Panc1 (cell line): ENCODE results near the gene CCDC178. TPM values are rescaled to one million over a fixed set of nuclear protein-coding genes. Genes with fewer than 3 reads are reported as not detected.

Source experiments
- ATAC-seq: fragments of 200-7000 bp; cut with Tn5 transposase; 2 replicates; pipeline ENCODE4 v1.9.1; 2020; ENCODE audit warnings: mild to moderate bottlenecking, moderate library complexity
- BruUV-seq: library from RNA; stranded (reverse); fragments of 400-500 nt; replicated peaks from 2 replicates; lab custom pipeline; 2021; lab: Mats Ljungman, UMichigan
- CTCF ChIA-PET: fragments of 300-600 bp; sonication (Branson Sonifier 250); formaldehyde crosslinking; loops from one replicate; lab custom pipeline; 2022; ENCODE audit warnings: antibody characterized with exemption; lab: Charles Lee
- POLR2A ChIA-PET: fragments of 300-600 bp; sonication (Branson Sonifier 250); formaldehyde crosslinking; loops from one replicate; lab custom pipeline; 2022; ENCODE audit warnings: antibody characterized with exemption; lab: Charles Lee
- DNase-seq: peaks from one replicate; pipeline ENCODE4 v3.0.0-alpha.2; 2010; ENCODE audit warnings: low read depth, low spot score
- H3K27ac ChIP-seq: 2 replicates; pipeline ENCODE4 v1.5.1; 2011; ENCODE audit warnings: mild to moderate bottlenecking, low read length, inconsistent platforms
- H3K27me3 ChIP-seq: fragments of 200-500 bp; sonication (Bioruptor generic); 2 replicates; pipeline ENCODE4 v1.6.0; 2014; ENCODE audit warnings: low read length, inconsistent platforms; ENCODE audit not compliant: control insufficient read depth, insufficient read depth
- H3K36me3 ChIP-seq: fragments of 200-500 bp; sonication (Bioruptor generic); 2 replicates; pipeline ENCODE4 v1.5.1; 2014; ENCODE audit warnings: inconsistent platforms, mild to moderate bottlenecking, low read length, moderate library complexity; ENCODE audit not compliant: control insufficient read depth, insufficient read depth
- H3K4me1 ChIP-seq: 2 replicates; pipeline ENCODE4 v1.5.1; 2011; ENCODE audit warnings: inconsistent platforms, mild to moderate bottlenecking, low read length, moderate library complexity; ENCODE audit not compliant: control insufficient read depth, insufficient read depth
- H3K4me3 ChIP-seq, 2 experiments: 2 replicates each; pipeline ENCODE4 v1.5.1; 2011 to 2012; ENCODE audit warnings: low read depth in 2 of 2, low read length in 2 of 2, mild to moderate bottlenecking in 2 of 2, inconsistent platforms in 1 of 2, moderate library complexity in 1 of 2
- H3K9me3 ChIP-seq: fragments of 200-500 bp; sonication (Bioruptor generic); 2 replicates; pipeline ENCODE4 v1.5.1; 2014; ENCODE audit warnings: low read depth, mild to moderate bottlenecking, inconsistent platforms, low read length, moderate library complexity; ENCODE audit not compliant: control insufficient read depth, insufficient read depth
- POLR2AphosphoS5 ChIP-seq: IDR thresholded peaks from 2 replicates; pipeline ENCODE4 v1.6.1; 2012; ENCODE audit warnings: mild to moderate bottlenecking, low read depth, low read length, moderate library complexity
- SIN3A ChIP-seq: IDR thresholded peaks from 2 replicates; pipeline ENCODE4 v1.6.1; 2012; ENCODE audit warnings: low read depth, mild to moderate bottlenecking, low read length, moderate library complexity, borderline replicate concordance; ENCODE audit not compliant: insufficient read depth
- TCF7L2 ChIP-seq: IDR thresholded peaks from 2 replicates; pipeline ENCODE4 v1.6.1; 2011; ENCODE audit warnings: mild to moderate bottlenecking, low read depth, low read length, inconsistent platforms
- in situ Hi-C: cut with HindIII; loops from 2 replicates; pipeline ENCODE4 v1.10.0; 2016; ENCODE audit warnings: low sequenced_read_pairs, low pct_unique_long_range_greater_than_20kb
- intact Hi-C: fragments of 100-400 bp; cut with micrococcal nuclease; formaldehyde crosslinking; loops from one replicate; pipeline ENCODE4 v1.10.0; 2022; ENCODE audit not compliant: unreplicated experiment
- total RNA-seq: library from RNA; stranded (reverse); gene quantifications from one replicate; pipeline ENCODE4 v1.2.1, GENCODE V29; 2021; ENCODE audit not compliant: unreplicated experiment
- TF ChIP-seq, protein P1 (sequence below), 2 experiments: IDR thresholded peaks; 2 replicates each; pipeline ENCODE4 v1.6.1; 2011 to 2012; ENCODE audit warnings: low read depth in 2 of 2, control low read depth in 1 of 2, low read length in 1 of 2, mild to moderate bottlenecking in 1 of 2, moderate library complexity in 1 of 2; ENCODE audit not compliant: insufficient read depth in 1 of 2
- TF ChIP-seq, protein P2 (sequence below): fragments of 450-650 bp; IDR thresholded peaks from 2 replicates; pipeline ENCODE4 v1.5.1; 2017; ENCODE audit warnings: mild to moderate bottlenecking

The CCDC178 gene
- total RNA-seq, 1 experiment from 2014 or later: not detected

DNA sequence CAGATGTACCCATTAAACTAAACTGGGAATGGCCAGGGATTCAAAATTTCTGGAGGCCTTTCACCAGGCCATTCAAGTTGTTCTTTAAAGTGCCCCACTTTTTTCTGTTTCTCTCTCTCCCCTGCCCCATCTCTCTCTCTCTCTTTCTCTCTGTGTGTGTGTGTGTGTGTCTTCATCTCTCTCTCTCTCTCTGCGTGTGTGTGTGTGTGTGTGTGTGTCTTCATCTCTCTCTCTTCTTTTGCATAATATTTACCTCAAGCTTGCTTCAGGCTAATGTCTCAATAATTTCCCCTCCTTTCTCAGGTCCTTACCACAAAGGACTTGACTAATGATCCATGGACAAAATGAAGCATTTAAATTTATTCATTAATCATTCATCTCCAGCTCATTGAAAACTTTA lies 503.5 kb downstream of the CCDC178 start:
- BruUV-seq: no TSS peak
- TF ChIP-seq, protein P1, sequence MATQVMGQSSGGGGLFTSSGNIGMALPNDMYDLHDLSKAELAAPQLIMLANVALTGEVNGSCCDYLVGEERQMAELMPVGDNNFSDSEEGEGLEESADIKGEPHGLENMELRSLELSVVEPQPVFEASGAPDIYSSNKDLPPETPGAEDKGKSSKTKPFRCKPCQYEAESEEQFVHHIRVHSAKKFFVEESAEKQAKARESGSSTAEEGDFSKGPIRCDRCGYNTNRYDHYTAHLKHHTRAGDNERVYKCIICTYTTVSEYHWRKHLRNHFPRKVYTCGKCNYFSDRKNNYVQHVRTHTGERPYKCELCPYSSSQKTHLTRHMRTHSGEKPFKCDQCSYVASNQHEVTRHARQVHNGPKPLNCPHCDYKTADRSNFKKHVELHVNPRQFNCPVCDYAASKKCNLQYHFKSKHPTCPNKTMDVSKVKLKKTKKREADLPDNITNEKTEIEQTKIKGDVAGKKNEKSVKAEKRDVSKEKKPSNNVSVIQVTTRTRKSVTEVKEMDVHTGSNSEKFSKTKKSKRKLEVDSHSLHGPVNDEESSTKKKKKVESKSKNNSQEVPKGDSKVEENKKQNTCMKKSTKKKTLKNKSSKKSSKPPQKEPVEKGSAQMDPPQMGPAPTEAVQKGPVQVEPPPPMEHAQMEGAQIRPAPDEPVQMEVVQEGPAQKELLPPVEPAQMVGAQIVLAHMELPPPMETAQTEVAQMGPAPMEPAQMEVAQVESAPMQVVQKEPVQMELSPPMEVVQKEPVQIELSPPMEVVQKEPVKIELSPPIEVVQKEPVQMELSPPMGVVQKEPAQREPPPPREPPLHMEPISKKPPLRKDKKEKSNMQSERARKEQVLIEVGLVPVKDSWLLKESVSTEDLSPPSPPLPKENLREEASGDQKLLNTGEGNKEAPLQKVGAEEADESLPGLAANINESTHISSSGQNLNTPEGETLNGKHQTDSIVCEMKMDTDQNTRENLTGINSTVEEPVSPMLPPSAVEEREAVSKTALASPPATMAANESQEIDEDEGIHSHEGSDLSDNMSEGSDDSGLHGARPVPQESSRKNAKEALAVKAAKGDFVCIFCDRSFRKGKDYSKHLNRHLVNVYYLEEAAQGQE (IDR thresholded peaks at IDR 0.05; ENCODE audit: insufficient read depth in 1 of 2, low read depth in 2 of 2, low read length in 1 of 2): no peak
- TF ChIP-seq TCF7L2 (no peak), SIN3A (no peak), POLR2AphosphoS5 (no peak)
- TF ChIP-seq, protein P2, sequence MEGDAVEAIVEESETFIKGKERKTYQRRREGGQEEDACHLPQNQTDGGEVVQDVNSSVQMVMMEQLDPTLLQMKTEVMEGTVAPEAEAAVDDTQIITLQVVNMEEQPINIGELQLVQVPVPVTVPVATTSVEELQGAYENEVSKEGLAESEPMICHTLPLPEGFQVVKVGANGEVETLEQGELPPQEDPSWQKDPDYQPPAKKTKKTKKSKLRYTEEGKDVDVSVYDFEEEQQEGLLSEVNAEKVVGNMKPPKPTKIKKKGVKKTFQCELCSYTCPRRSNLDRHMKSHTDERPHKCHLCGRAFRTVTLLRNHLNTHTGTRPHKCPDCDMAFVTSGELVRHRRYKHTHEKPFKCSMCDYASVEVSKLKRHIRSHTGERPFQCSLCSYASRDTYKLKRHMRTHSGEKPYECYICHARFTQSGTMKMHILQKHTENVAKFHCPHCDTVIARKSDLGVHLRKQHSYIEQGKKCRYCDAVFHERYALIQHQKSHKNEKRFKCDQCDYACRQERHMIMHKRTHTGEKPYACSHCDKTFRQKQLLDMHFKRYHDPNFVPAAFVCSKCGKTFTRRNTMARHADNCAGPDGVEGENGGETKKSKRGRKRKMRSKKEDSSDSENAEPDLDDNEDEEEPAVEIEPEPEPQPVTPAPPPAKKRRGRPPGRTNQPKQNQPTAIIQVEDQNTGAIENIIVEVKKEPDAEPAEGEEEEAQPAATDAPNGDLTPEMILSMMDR: no peak
- no peak overlapping the region for H3K27ac ChIP-seq
- ATAC-seq (no peak), DNase-seq (no peak)
- ChIA-PET POLR2A (no interaction called here), CTCF (no interaction called here)
- no peaks in the 10 kb centered on the region for H3K36me3 ChIP-seq
- H3K9me3 ChIP-seq: no peaks in the 10 kb centered on the region
- in situ Hi-C loops (no loop called here), intact Hi-C loops (no loop called here)
- H3K4me1 ChIP-seq: no peaks in the 10 kb centered on the region
- no peak overlapping the region for H3K4me3 ChIP-seq
- H3K27me3 ChIP-seq: no peaks in the 10 kb centered on the region

DNA sequence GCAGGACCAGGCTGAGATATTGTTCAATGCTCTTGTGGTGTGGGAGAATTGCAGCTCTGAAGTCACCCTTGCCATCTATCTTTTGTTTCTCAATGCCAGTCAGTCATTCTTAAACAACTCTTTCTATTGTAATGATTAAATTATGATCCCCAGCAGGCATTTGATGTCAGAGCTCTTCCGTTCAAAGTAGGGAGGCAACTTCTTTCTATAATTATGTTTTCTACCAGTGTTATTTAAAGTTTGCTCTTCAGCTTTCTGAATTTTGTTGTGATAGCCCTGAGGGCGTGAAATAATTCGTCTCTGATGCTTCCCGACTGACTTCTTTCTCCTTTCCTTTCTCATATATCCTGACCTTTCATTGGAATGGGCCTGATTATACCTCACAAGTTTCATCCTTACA lies 506.3 kb downstream of the CCDC178 start:
- H3K27ac ChIP-seq: no peak overlapping the region
- in situ Hi-C loops: no loop called here
- H3K4me3 ChIP-seq: no peak overlapping the region
- H3K9me3 ChIP-seq: no peaks in the 10 kb centered on the region
- ATAC-seq (no peak), DNase-seq (no peak)
- no peaks in the 10 kb centered on the region for H3K27me3 ChIP-seq
- TF ChIP-seq, protein P2: no peak
- no peak for TF ChIP-seq POLR2AphosphoS5
- no peak for TF ChIP-seq SIN3A
- TF ChIP-seq TCF7L2: no peak
- TF ChIP-seq, protein P1 (IDR thresholded peaks at IDR 0.05; ENCODE audit: insufficient read depth in 1 of 2, low read depth in 2 of 2, low read length in 1 of 2): no peak
- CTCF ChIA-PET: no interaction called here
- H3K36me3 ChIP-seq: no peaks in the 10 kb centered on the region
- BruUV-seq: no TSS peak
- intact Hi-C loops: no loop called here
- POLR2A ChIA-PET: no interaction called here
- H3K4me1 ChIP-seq: no peaks in the 10 kb centered on the region
